Activated effector memory CD4-positive, alpha-beta T cell treated with Interleukin-2 at 50 U/mL for 16 hours (primary cell): ENCODE results near the gene YPEL2.
"Not testable (repeated sequence)": the region's sequence is repeated elsewhere in the genome, so short reads cannot be mapped to it uniquely, and the experiment has no call there.

Source experiments
- DNase-seq: peaks from one replicate; pipeline ENCODE4 v3.0.0-alpha.2; 2020

YPEL2 gene

GRCh38 chr17:59378675-59379074, 47.2 kb downstream of the YPEL2 start:
- no peak for DNase-seq

- no peak for DNase-seq
These were observed 49.0 kb downstream of the YPEL2 start for GRCh38 chr17:59380474-59380873.

- DNase-seq = no peak
These were observed 50.5 kb downstream of the YPEL2 start for GRCh38 chr17:59381716-59382570.

GRCh38 chr17:59383893-59384292, 52.4 kb downstream of the YPEL2 start:
- DNase-seq = no peak

GRCh38 chr17:59387351-59388068, 56.1 kb downstream of the YPEL2 start:
- DNase-seq = no peak

GRCh38 chr17:59388069-59388556, 56.7 kb downstream of the YPEL2 start:
- DNase-seq = no peak

- DNase-seq = no peak
These were observed 57.6 kb downstream of the YPEL2 start for GRCh38 chr17:59389066-59389465.

- no peak for DNase-seq
These were observed 59.6 kb downstream of the YPEL2 start for GRCh38 chr17:59391021-59391420.

GRCh38 chr17:59392973-59393679, 61.7 kb downstream of the YPEL2 start:
- no peak for DNase-seq

- not testable (repeated sequence) for DNase-seq
These were observed 62.4 kb downstream of the YPEL2 start for GRCh38 chr17:59393742-59394410.

- no peak for DNase-seq
These were observed 64.8 kb downstream of the YPEL2 start for GRCh38 chr17:59396134-59396826.

- no peak for DNase-seq
These were observed 66.0 kb downstream of the YPEL2 start for GRCh38 chr17:59397316-59398073.

GRCh38 chr17:59399914-59400313, 68.5 kb downstream of the YPEL2 start:
- no peak for DNase-seq

- no peak for DNase-seq
These were observed 69.4 kb downstream of the YPEL2 start for GRCh38 chr17:59400858-59401257.

GRCh38 chr17:59401274-59401673, 69.8 kb downstream of the YPEL2 start:
- no peak for DNase-seq

- no peak for DNase-seq
These were observed 70.3 kb downstream of the YPEL2 start for GRCh38 chr17:59401725-59402124.

- DNase-seq = no peak
These were observed 71.3 kb downstream of the YPEL2 start for GRCh38 chr17:59402760-59403159.

GRCh38 chr17:59404471-59404870, 73.0 kb downstream of the YPEL2 start:
- DNase-seq = no peak

- DNase-seq = no peak
These were observed 74.7 kb downstream of the YPEL2 start for GRCh38 chr17:59405944-59406705.

- no peak for DNase-seq
These were observed 75.4 kb downstream of the YPEL2 start for GRCh38 chr17:59406808-59407381.
